HG02970 (cell line): ENCODE data around the gene DOCK1.

Experiments
- ATAC-seq: cut with Tn5 transposase; IDR thresholded peaks from one replicate; pipeline ENCODE4 v1.9.1; 2021; ENCODE audit warnings: mild to moderate bottlenecking, moderate library complexity, moderate number of reproducible peaks; ENCODE audit not compliant: unreplicated experiment, low FRiP score

The DOCK1 gene

DNA sequence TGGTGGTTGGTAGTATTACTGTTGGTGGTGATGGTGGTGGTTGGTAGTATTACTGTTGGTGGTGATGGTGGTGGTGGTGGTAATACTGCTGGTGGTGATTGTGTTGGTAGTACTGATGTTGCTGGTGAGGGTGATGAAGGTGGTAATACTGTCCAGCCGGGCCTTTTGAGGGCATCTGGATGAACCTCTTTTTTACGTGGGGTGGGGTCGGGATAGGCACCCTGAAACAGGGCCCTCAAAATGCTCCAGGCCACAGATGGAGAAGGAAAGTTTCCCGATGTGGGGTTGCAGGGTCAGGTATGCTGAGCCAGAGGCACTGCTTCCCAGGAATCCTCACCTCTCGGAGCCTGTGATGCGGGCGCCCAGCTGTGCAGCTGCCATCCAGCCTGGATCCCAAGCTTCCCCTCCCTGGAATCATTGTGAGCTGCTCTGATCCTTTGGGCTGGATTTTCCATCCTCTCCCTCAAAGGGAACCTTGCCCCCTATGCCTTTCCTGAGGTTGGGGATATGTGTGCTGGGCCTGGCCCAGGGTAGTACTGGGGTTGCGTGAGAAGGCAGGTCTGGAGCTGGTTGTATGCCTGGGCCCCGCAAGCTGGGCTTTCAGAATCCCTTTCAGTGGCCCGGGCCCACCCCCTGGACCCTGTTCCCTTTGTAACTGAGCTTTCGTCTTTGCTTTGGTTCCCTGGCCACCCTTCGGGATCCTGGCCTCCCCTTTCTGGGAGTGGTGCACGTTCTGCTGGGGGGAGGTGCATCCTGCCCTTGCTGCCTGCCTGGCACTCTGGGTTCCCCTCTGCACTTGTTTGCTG lies 43.3 kb downstream of the DOCK1 start:
- ATAC-seq: no peak

GRCh38 chr10:126949161-126949503 lies 43.9 kb downstream of the DOCK1 start:
- no peak for ATAC-seq

DNA sequence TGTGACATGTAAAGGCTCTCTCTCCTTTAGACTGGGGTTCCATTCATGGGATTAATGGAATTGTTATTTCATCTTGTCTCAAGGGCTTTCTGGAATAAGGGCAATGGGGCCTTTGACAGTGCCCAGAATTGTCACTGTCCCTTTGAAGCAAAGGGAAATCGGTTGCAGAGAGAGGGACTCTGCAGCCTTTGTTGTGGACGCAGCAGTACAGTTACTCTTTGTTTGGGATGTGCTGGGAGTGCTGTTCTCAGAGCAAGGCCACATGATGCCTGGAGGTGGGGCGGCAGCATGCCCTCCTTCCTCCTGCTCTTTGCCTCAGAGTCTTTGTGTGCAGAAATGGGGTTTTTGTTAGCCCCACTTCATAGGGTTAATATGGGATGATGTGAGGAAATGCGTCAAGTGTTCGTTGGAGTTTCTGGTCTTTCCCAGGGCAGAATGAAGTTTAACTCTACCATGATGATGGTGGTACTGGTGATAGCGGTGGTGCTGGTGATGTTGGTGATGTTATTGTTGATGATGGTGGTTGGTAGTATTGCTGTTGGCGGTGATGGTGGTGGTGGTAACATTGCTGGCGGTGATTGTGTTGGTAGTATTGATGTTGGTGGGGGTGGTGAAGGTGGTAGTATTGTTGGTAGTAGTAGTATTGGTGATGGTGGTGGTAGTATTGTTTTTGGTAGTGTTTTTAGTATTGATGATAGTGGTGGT lies 45.3 kb downstream of the DOCK1 start:
- ATAC-seq: no peak

GRCh38 chr10:126953886-126954285 lies 48.7 kb downstream of the DOCK1 start:
- ATAC-seq: no peak

- ATAC-seq: no peak
Measured at GRCh38 chr10:126955396-126955795, 50.2 kb downstream of the DOCK1 start.

- no peak for ATAC-seq
Measured at GRCh38 chr10:126955934-126956711, 50.9 kb downstream of the DOCK1 start.

DNA sequence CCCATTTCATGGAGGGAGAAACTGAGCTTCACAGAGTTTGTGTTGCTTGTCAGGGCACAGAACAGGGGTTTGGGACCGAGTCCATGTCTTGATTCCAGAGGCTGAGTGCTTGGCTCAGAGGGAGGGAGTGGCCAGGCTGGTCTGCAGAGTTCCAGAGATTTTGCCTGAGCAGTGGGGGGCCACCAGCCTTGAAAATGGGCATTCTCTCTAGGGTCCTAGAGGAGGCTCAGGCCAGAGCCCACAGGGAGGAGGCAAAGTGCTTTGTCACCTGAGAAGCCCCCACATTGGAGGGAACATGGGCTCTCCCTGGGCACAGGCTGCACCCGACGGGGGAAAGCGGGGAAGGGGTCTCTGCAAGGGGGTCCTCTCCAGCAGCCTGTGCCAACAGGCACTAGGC lies 51.5 kb downstream of the DOCK1 start:
- ATAC-seq: no peak

DNA sequence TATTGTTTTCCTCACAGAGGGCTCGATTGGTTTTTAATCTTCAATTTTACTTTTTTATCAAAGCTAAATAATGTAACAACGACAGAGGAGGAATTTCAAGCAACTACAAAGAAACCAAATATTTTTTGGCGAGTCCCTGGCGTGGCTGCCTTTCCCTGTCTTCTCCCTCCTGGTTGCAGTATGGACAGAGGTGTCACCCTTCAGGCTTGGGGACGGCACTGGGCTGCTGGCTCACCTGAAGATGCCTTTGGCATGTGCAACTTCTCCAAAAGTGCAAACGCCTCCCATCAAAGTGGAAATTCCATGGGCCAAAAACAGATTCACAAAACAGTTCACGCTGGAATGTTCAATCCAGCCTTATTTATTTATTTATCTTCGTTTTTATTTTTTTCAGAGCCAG lies 51.9 kb downstream of the DOCK1 start:
- ATAC-seq: no peak

- no peak for ATAC-seq
Measured at GRCh38 chr10:126959431-126959830, 54.2 kb downstream of the DOCK1 start.

GRCh38 chr10:126959906-126960685 lies 54.9 kb downstream of the DOCK1 start:
- ATAC-seq: no peak

GRCh38 chr10:126963354-126963753 lies 58.1 kb downstream of the DOCK1 start:
- no peak for ATAC-seq

DNA sequence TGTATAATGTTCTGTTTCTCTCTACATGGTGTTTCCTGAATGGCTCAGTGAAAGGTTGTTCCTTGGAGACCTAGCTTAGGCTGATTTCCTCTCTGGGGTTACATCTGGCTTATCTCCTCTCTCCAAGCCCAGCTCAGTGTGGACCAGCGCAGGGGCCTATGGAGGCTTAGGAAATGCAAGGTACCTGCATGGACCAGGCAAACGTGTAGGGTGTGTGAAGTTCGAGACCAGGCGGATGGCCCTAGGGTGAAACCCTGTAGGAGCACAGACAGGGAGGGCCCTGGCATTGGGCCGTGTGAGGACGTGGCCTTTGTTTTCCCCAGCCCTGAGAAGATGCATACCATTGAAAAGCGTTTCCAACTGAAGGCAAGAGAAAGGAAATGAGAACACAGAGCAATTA lies 59.0 kb downstream of the DOCK1 start:
- ATAC-seq: no peak

- no peak for ATAC-seq
Measured at GRCh38 chr10:126966938-126967337, 61.7 kb downstream of the DOCK1 start.

- ATAC-seq: no peak
Measured at GRCh38 chr10:126969310-126969709, 64.1 kb downstream of the DOCK1 start.

- ATAC-seq: no peak
Measured at GRCh38 chr10:126972635-126973414, 67.6 kb downstream of the DOCK1 start.

- ATAC-seq: no peak
Measured at GRCh38 chr10:126975221-126975620, 70.0 kb downstream of the DOCK1 start.

- ATAC-seq: no peak
Measured at GRCh38 chr10:126977216-126977615, 72.0 kb downstream of the DOCK1 start.

- ATAC-seq: no peak
Measured at GRCh38 chr10:126979311-126979710, 74.1 kb downstream of the DOCK1 start.

GRCh38 chr10:126993208-126993607 lies 88.0 kb downstream of the DOCK1 start:
- ATAC-seq: no peak
